Measurements from ENCODE around the gene HEXB.

Gene HEXB

DNA sequence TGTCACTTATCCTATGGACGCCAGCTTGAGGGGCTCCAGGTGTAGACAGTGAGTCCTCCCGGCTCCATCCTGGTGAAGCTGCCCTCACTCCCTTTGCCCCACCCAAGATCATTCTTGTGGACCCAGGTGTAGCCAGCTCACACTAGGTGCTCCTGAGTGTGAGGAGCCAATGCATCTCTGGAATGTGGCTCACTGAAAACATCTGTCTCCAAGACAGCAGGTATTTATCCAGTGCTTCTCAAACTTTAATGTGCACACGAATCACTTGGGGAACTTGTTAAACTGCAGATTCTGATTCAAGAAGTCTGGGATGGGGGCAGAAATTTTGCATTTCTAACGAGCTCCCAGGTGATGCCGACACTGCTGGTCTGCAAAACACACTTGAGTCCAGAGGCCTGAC, 31.0 kb upstream of the HEXB start:
- Histone ChIP-seq H3K27me3 (no peaks in the 10 kb centered on the region), H3K9me3 (no peaks in the 10 kb centered on the region), H3K36me3 (no peaks in the 10 kb centered on the region), H3K4me3 (ENCODE audit: low read depth, low read length) (no peak overlapping the region), H3K4me1 (peaks cover 7% of the 10 kb centered on the region; the same call in 1 of the 2 replicates)
- DNase-seq = no peak
- TF ChIP-seq, protein P1, sequence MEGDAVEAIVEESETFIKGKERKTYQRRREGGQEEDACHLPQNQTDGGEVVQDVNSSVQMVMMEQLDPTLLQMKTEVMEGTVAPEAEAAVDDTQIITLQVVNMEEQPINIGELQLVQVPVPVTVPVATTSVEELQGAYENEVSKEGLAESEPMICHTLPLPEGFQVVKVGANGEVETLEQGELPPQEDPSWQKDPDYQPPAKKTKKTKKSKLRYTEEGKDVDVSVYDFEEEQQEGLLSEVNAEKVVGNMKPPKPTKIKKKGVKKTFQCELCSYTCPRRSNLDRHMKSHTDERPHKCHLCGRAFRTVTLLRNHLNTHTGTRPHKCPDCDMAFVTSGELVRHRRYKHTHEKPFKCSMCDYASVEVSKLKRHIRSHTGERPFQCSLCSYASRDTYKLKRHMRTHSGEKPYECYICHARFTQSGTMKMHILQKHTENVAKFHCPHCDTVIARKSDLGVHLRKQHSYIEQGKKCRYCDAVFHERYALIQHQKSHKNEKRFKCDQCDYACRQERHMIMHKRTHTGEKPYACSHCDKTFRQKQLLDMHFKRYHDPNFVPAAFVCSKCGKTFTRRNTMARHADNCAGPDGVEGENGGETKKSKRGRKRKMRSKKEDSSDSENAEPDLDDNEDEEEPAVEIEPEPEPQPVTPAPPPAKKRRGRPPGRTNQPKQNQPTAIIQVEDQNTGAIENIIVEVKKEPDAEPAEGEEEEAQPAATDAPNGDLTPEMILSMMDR (IDR thresholded peaks at IDR 0.05; ENCODE audit: low read depth, low read length) = no peak

DNA sequence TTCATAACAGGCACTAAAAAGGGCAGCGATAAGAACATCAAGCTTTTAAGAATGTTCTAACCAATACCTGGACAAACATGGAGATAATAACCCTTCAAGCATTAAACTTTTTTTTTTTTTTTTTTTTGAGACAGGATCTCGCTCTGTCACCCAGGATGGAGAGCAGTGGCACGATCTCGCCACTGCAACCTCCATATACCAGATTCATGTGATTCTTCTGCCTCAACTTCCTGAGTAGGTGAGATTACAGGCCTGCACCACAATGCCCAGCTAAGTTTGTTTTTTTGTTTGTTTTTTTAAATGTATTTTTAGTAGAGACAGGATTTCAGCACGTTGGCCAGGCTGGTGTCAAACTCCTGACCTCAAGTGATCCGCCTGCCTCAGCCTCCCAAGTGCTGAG, 29.8 kb upstream of the HEXB start:
- DNase-seq = no peak
- no peaks in the 10 kb centered on the region for H3K9me3 ChIP-seq
- no peak overlapping the region for H3K4me3 ChIP-seq (ENCODE audit: low read depth, low read length)
- no peaks in the 10 kb centered on the region for H3K36me3 ChIP-seq
- H3K4me1 ChIP-seq = peaks cover 7% of the 10 kb centered on the region; the same call in 1 of the 2 replicates
- TF ChIP-seq, protein P1 (IDR thresholded peaks at IDR 0.05; ENCODE audit: low read depth, low read length) = no peak
- H3K27me3 ChIP-seq = no peaks in the 10 kb centered on the region

DNA sequence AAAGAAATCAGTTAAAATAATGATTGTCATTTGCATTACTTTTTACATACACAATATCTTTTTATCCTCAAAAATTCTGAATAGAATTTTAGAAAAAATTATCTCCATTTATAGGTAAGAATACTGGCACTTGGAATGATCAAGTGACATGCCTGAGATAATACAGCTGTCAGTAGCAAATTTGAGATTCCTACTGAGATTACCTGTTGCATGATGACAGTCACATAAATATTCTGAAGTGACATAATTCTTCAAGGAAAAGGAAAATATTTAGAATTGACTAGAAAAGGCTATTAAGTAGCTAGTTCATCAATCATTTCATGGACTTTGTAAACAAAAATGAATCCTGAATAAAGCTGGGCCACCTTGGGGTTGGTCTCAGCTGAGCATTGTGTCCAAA, 29.3 kb upstream of the HEXB start:
- H3K36me3 ChIP-seq = no peaks in the 10 kb centered on the region
- H3K27me3 ChIP-seq = no peaks in the 10 kb centered on the region
- no peak overlapping the region for H3K4me3 ChIP-seq (ENCODE audit: low read depth, low read length)
- no peak for DNase-seq
- H3K9me3 ChIP-seq = no peaks in the 10 kb centered on the region
- H3K4me1 ChIP-seq = peaks cover 7% of the 10 kb centered on the region; the same call in 1 of the 2 replicates
- TF ChIP-seq, protein P1 (IDR thresholded peaks at IDR 0.05; ENCODE audit: low read depth, low read length) = no peak

DNA sequence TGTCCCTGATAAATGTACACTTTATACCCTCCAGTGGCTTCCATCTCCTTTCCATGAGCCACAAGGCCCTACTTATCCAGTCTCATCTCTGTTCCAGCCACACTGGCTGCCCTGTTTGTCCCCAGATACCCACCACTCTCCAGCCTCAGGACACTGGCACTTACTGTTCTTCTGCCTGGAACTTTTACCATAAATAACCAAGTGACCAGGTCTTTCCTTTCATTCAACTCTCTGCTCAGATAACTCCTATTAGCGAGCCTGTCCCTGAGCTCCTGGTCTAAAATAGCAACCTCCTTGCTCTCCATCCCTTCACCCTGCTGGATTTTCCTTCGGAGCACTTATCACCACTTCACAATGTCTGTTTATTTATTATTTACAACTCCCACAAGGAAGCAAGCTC, 27.9 kb upstream of the HEXB start:
- DNase-seq = no peak
- Histone ChIP-seq H3K4me3 (ENCODE audit: low read depth, low read length) (no peak overlapping the region), H3K9me3 (no peaks in the 10 kb centered on the region), H3K36me3 (no peaks in the 10 kb centered on the region), H3K4me1 (peaks cover 1% of the 10 kb centered on the region; the same call in 1 of the 2 replicates), H3K27me3 (no peaks in the 10 kb centered on the region)
- TF ChIP-seq, protein P1 (IDR thresholded peaks at IDR 0.05; ENCODE audit: low read depth, low read length) = no peak

DNA sequence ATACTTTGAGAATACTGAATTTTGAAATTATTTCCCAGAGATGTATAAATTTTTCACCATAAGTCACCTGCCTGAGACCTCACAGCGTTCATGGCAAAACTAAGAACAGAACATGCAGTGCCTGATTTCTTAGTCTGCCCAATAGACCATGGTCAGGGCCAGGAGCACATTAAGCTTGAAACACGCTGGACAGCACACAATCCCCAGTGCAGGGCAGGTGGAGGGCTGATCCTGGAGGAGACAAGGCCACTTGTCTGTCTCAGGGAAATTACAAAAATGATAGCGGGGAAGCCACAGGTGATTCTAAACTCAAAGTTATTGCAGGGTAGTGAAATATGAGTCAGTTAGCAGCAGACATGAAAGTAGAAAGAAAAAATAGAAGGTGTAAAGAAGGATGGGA, 25.9 kb upstream of the HEXB start:
- H3K27me3 ChIP-seq = no peaks in the 10 kb centered on the region
- no peak overlapping the region for H3K4me3 ChIP-seq (ENCODE audit: low read depth, low read length)
- no peaks in the 10 kb centered on the region for H3K9me3 ChIP-seq
- DNase-seq = no peak
- no peaks in the 10 kb centered on the region for H3K36me3 ChIP-seq
- no peaks in the 10 kb centered on the region for H3K4me1 ChIP-seq
- TF ChIP-seq, protein P1 (IDR thresholded peaks at IDR 0.05; ENCODE audit: low read depth, low read length) = no peak

DNA sequence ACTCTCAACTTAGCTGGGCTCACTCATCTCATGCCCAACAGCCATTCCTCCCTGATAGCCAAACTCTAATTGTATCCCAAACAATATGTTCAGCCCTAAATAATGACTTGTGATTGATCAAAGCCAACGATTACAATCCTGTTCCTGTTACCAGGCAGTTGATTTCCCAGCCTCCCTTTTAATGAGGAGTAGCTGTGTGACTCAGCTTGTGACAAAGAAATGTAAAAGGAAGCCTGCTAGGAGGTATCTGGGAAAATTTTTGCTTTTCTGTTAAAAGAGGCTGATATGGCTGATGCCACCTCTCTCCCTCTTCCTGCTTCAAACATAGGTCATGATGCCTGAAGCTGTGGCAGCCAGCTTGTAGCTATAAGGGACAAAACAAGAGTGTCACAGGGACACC, 24.9 kb upstream of the HEXB start:
- H3K27me3 ChIP-seq = no peaks in the 10 kb centered on the region
- TF ChIP-seq, protein P1 (IDR thresholded peaks at IDR 0.05; ENCODE audit: low read depth, low read length) = no peak
- no peak for DNase-seq
- no peaks in the 10 kb centered on the region for H3K4me1 ChIP-seq
- H3K36me3 ChIP-seq = no peaks in the 10 kb centered on the region
- no peaks in the 10 kb centered on the region for H3K9me3 ChIP-seq
- no peak overlapping the region for H3K4me3 ChIP-seq (ENCODE audit: low read depth, low read length)

Data from BE2C (cell line).